GM12878 (cell line): ENCODE measurements around the gene PLXNB2. TPM values are rescaled to one million over a fixed set of nuclear protein-coding genes. Genes with fewer than 3 reads are reported as not detected.

Experiments
- ATAC-seq: fragments of 200-7000 bp; cut with Tn5 transposase; 3 replicates; pipeline ENCODE4 v1.9.1; 2020; ENCODE audit warnings: mild to moderate bottlenecking, moderate library complexity
- BruUV-seq: library from RNA; stranded (reverse); fragments of 400-500 nt; replicated peaks from 2 replicates; lab custom pipeline; 2021; lab: Mats Ljungman, UMichigan
- CTCF ChIA-PET: fragments of 300-600 bp; sonication (Branson Sonifier 250); formaldehyde crosslinking; extraction: SDS; loops from one replicate; lab custom pipeline; 2021; ENCODE audit warnings: inconsistent platforms; lab: Yijun Ruan, JAX
- POLR2A ChIA-PET: fragments of 350-600 bp; formaldehyde crosslinking; extraction: SDS; loops from one replicate; lab custom pipeline; 2021; ENCODE audit warnings: inconsistent platforms; lab: Charles Lee
- RAD21 ChIA-PET: fragments of 300-600 bp; sonication (Branson Sonifier 250); formaldehyde crosslinking; loops from one replicate; lab custom pipeline; 2023; ENCODE audit warnings: antibody characterized with exemption; ENCODE audit not compliant: unreplicated experiment; lab: Charles Lee
- SMC1A ChIA-PET: fragments of 300-600 bp; sonication (Branson Sonifier 250); formaldehyde crosslinking; loops from one replicate; lab custom pipeline; 2023; ENCODE audit not compliant: unreplicated experiment, uncharacterized antibody; lab: Charles Lee
- DNase-seq: peaks from one replicate; pipeline ENCODE4 v3.0.0-alpha.2; 2011; ENCODE audit warnings: low read depth, low spot score
- FAIRE-seq: peaks from 3 replicates; lab custom pipeline; 2011; peaks lifted over from hg19 to GRCh38; lab: Jason Lieb, UNC
- H2AFZ ChIP-seq: 2 replicates; pipeline ENCODE4 v1.6.0; 2011; ENCODE audit warnings: low read depth, low read length, control low read depth; ENCODE audit not compliant: control insufficient read depth
- H3K27ac ChIP-seq: 2 replicates; pipeline ENCODE4 v1.5.1; 2011; ENCODE audit warnings: control low read depth; ENCODE audit not compliant: control insufficient read depth, insufficient read depth
- H3K27me3 ChIP-seq, 2 experiments: replicated peaks in 1 of 2; 2 replicates each; pipeline versions ENCODE4 v1.6.0 to v1.6.1; 2011; ENCODE audit warnings: low read length in 1 of 2; ENCODE audit not compliant: control insufficient read depth in 2 of 2, insufficient read depth in 2 of 2
- H3K36me3 ChIP-seq, 2 experiments: 2 replicates each; pipeline ENCODE4 v1.5.1; 2011; ENCODE audit warnings: low read length in 1 of 2; ENCODE audit not compliant: control insufficient read depth in 2 of 2, insufficient read depth in 2 of 2
- H3K4me1 ChIP-seq: 2 replicates; pipeline ENCODE4 v1.6.1; 2011; ENCODE audit warnings: mild to moderate bottlenecking, low read length, moderate library complexity, mixed read lengths; ENCODE audit not compliant: control insufficient read depth, insufficient read depth
- H3K4me2 ChIP-seq: 2 replicates; pipeline ENCODE4 v1.6.0; 2011; ENCODE audit warnings: control low read depth; ENCODE audit not compliant: control insufficient read depth, insufficient read depth
- H3K4me3 ChIP-seq: fragments of 200-600 bp; sonication (generic); 2 replicates; pipeline ENCODE4 v1.5.1; 2016
- H3K79me2 ChIP-seq: 2 replicates; pipeline ENCODE4 v1.6.0; 2011; ENCODE audit warnings: low read length; ENCODE audit not compliant: control insufficient read depth, insufficient read depth
- H3K9ac ChIP-seq: 2 replicates; pipeline ENCODE4 v1.8.0; 2011; ENCODE audit warnings: low read length, control low read depth, mixed read lengths; ENCODE audit not compliant: control insufficient read depth, insufficient read depth
- H3K9me3 ChIP-seq: replicated peaks from 3 replicates; pipeline ENCODE4 v1.5.1; 2011; ENCODE audit warnings: mild to moderate bottlenecking, low read length; ENCODE audit not compliant: control insufficient read depth, insufficient read depth
- H4K20me1 ChIP-seq: 2 replicates; pipeline ENCODE4 v1.6.0; 2011; ENCODE audit not compliant: control insufficient read depth, insufficient read depth
- ETV6 ChIP-seq, 2 experiments: fragments of 450-650 bp in 1 of 2; IDR thresholded peaks in 1 of 2; conservative IDR thresholded peaks in 1 of 2; 2 replicates each; pipeline ENCODE4 v1.6.1; 2014; ENCODE audit warnings: antibody characterized with exemption in 1 of 2, borderline replicate concordance in 1 of 2, low read depth in 1 of 2, mild to moderate bottlenecking in 1 of 2, moderate library complexity in 1 of 2
- NFYB ChIP-seq: IDR thresholded peaks from 2 replicates; pipeline ENCODE4 v1.6.1; 2011; ENCODE audit warnings: low read depth, mild to moderate bottlenecking, low read length, improper control_type of control experiment, moderate library complexity; ENCODE audit not compliant: insufficient read depth
- WGBS: methylation state at CpG from one replicate; pipeline ENCODE4 v1.1.6; 2016; ENCODE audit warnings: low lambda C conversion rate; ENCODE audit not compliant: insufficient replicate concordance, insufficient coverage; ENCODE audit errors: missing lambda C conversion rate; 5-methylcytosine and 5-hydroxymethylcytosine counted together
- in situ Hi-C: fragments of 300-500 bp; cut with MboI; formaldehyde crosslinking; loops from 9 replicates; pipeline ENCODE4 v1.14.3; 2018; ENCODE audit warnings: mixed read lengths
- intact Hi-C: fragments of 100-400 bp; cut with micrococcal nuclease; formaldehyde crosslinking; loops from one replicate; pipeline ENCODE4 v1.14.2; 2022; ENCODE audit not compliant: unreplicated experiment
- polyA plus RNA-seq, 11 experiments: library from polyadenylated mRNA; depleted of rRNA in 4 of 11; unstranded in 6 of 11; stranded (reverse) in 5 of 11; fragments of >200 nt; fragmentation: Nextera tagmentation in 4 of 11; fragmentation: Illumina TruSeq in 1 of 11; extraction: Ambion mirVana in 4 of 11; extraction: Trizol in 1 of 11; gene quantifications; 1 replicate in 1 of 11; 2 replicates in 10 of 11; pipeline versions ENCODE4 v1.2.1 to v1.2.3, GENCODE V29; 2011 to 2016; ENCODE audit warnings: inconsistent platforms in 2 of 11, missing spikeins in 2 of 11, low read depth in 1 of 11
- total RNA-seq, 4 experiments: library from RNA; depleted of rRNA in 3 of 4; stranded (reverse); fragments of >200 nt in 3 of 4; fragmentation: Illumina TruSeq in 1 of 4; extraction: Trizol in 1 of 4; gene quantifications; 2 replicates each; pipeline versions ENCODE4 v1.2.1 to v1.2.3, GENCODE V29; 2013 to 2021
- TF ChIP-seq, protein P1 (sequence below): IDR thresholded peaks from 2 replicates; pipeline ENCODE4 v1.6.1; 2011; ENCODE audit warnings: mild to moderate bottlenecking, low read depth, low read length, moderate library complexity; ENCODE audit not compliant: insufficient replicate concordance
- TF ChIP-seq, protein P2 (sequence below): fragments of 450-650 bp; IDR thresholded peaks from 2 replicates; pipeline ENCODE4 v1.6.1; 2017; ENCODE audit warnings: mild to moderate bottlenecking, moderate library complexity

Gene PLXNB2
- total and polyA plus RNA-seq, 10 of the 15 experiments (the other 5 are each of a cell fraction or from before 2014, with no cell fraction given), result 0.68 to 134 (median 41.9) TPM

DNA sequence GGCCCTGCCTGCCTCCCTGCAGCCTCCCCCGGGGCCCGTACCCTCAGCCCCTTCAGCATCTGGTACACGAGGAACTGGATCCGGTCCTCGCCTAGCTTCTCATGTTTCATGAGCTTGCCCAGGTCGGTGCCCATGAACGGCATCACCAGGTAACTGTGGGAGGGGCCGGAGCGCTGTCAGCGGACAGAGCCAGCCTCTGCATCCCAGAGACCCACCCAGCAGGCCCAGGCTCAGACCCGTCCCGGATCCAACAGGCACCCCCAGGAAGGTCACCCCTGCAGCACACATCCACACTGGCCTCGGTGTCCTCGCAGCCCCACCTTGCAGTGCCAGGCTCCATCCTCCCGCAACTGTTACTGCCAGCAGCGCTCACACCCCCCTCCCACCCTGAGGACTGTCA lies 50.4 kb downstream of the PLXNB2 start:
- Histone ChIP-seq H3K36me3 (no peaks in the 10 kb centered on the region; a peak in 1 of 4 replicates), H2AFZ (no peak overlapping the region), H3K79me2 (peaks cover 8% of the 10 kb centered on the region), H3K4me3 (no peak overlapping the region), H3K27ac (no peak overlapping the region), H3K4me1 (peaks cover 2% of the 10 kb centered on the region), H3K27me3 (no peaks in the 10 kb centered on the region), H3K4me2 (no peak overlapping the region), H3K9me3 (no peaks in the 10 kb centered on the region), H3K9ac (no peak overlapping the region), H4K20me1 (no peaks in the 10 kb centered on the region)
- FAIRE-seq (no peak), ATAC-seq (no peak), DNase-seq (no peak)
- intact Hi-C loops, result no loop called here
- ChIA-PET SMC1A (no interaction called here), POLR2A (no interaction called here), CTCF (no interaction called here), RAD21 (no interaction called here)
- TF ChIP-seq, protein P1, sequence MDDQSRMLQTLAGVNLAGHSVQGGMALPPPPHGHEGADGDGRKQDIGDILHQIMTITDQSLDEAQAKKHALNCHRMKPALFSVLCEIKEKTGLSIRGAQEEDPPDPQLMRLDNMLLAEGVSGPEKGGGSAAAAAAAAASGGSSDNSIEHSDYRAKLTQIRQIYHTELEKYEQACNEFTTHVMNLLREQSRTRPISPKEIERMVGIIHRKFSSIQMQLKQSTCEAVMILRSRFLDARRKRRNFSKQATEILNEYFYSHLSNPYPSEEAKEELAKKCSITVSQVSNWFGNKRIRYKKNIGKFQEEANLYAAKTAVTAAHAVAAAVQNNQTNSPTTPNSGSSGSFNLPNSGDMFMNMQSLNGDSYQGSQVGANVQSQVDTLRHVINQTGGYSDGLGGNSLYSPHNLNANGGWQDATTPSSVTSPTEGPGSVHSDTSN, result no peak
- TF ChIP-seq NFYB (no peak), ETV6 (conservative IDR thresholded peaks at IDR 0.05 in 1 of 2, IDR thresholded peaks at IDR 0.05 in 1 of 2; ENCODE audit: borderline replicate concordance in 1 of 2, low read depth in 1 of 2) (no peak)
- TF ChIP-seq, protein P2, sequence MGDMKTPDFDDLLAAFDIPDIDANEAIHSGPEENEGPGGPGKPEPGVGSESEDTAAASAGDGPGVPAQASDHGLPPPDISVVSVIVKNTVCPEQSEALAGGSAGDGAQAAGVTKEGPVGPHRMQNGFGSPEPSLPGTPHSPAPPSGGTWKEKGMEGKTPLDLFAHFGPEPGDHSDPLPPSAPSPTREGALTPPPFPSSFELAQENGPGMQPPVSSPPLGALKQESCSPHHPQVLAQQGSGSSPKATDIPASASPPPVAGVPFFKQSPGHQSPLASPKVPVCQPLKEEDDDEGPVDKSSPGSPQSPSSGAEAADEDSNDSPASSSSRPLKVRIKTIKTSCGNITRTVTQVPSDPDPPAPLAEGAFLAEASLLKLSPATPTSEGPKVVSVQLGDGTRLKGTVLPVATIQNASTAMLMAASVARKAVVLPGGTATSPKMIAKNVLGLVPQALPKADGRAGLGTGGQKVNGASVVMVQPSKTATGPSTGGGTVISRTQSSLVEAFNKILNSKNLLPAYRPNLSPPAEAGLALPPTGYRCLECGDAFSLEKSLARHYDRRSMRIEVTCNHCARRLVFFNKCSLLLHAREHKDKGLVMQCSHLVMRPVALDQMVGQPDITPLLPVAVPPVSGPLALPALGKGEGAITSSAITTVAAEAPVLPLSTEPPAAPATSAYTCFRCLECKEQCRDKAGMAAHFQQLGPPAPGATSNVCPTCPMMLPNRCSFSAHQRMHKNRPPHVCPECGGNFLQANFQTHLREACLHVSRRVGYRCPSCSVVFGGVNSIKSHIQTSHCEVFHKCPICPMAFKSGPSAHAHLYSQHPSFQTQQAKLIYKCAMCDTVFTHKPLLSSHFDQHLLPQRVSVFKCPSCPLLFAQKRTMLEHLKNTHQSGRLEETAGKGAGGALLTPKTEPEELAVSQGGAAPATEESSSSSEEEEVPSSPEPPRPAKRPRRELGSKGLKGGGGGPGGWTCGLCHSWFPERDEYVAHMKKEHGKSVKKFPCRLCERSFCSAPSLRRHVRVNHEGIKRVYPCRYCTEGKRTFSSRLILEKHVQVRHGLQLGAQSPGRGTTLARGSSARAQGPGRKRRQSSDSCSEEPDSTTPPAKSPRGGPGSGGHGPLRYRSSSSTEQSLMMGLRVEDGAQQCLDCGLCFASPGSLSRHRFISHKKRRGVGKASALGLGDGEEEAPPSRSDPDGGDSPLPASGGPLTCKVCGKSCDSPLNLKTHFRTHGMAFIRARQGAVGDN, result no peak
- BruUV-seq, result no TSS peak
- WGBS, result 91% methylated on average over 16 of the region's 16 CpGs
- in situ Hi-C loops, result loop anchor here (10.0 kb wide), 2 partner anchors 238 to 358 kb away; no protein-coding TSS in a partner anchor
